Omental fat pad (tissue), 4 donors: ENCODE data around the gene PAOX. TPM values are rescaled to one million over a fixed set of nuclear protein-coding genes. Genes with fewer than 3 reads are reported as not detected.
"Not testable (repeated sequence)": the region's sequence is repeated elsewhere in the genome, so short reads cannot be mapped to it uniquely, and the experiment has no call there.

Experiments used
- ATAC-seq: fragments of 150-250 bp; one replicate; pipeline ENCODE4 v1.9.1; 2016; ENCODE audit warnings: mild to moderate bottlenecking, moderate library complexity; ENCODE audit not compliant: low FRiP score
- DNase-seq: peaks from one replicate; pipeline ENCODE4 v3.0.0-alpha.2; 2019; ENCODE audit warnings: low spot score
- total RNA-seq, 4 donors: library from RNA; depleted of rRNA; stranded (reverse); fragments of >200 nt; gene quantifications; one replicate each; pipeline ENCODE4 v1.1.0, GENCODE V29; 2016
- TF ChIP-seq, protein P1 (sequence below), 3 donors: fragments of 450-650 bp; IDR thresholded peaks; one replicate each; pipeline ENCODE4 v1.5.1; 2016 to 2017; ENCODE audit warnings: antibody characterized with exemption in 3 of 3, mild to moderate bottlenecking in 3 of 3, moderate library complexity in 2 of 3

The PAOX gene
- total RNA-seq, 4 donors from 2014 or later: 3.8 to 7.7 (median 6.1) TPM

DNA sequence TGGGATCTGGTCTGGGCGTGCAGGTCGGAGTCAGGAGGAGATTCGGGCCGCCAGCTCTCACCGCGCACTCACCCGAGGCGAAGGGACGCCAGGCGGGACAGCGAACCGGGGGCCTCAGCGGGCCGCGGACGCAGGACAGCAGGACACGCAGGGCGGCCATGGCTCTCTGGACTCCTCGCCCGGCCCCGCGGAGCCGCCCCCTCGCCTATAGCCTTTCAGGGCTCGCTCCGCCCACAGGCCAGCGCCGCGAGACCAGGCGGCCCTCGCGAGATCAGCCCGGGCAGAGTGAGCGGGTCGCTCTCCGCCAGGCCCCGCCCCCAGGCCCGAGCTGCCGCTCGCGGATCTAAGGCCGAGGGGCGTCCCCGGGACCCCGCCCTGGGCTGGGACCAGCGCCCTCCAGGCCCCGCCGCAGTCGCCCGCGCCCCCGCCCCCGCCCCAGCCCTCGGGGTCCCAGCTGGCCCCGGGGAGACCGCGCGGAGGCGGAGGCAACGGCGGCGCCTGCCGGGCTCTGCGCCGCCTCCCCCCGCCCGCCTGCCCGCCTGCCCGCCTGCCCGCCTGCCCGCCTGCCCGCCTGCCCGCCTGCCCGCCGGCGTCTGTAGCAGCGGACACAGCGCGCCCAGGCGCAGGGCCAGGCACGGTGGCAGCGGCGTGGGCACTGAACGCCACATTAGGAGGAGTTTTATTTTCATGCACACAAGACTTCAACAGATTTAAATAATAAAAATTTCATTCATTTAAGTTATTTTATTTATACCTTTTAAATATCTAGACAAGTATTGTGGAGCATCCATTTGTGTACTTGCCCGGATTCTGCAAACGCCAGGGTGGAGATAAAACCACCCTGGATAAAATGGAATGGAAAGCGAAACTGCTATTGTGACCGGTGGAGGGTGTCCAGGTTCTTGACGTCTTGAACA lies 5.6 kb upstream of the PAOX start, which contains the start of gene ECHS1:
TSS of gene ECHS1 (minus strand) at position 181 of the 917 bp plus-strand sequence. CDS start at position 160, 21 bp downstream.
- peak; percentile 94 for DNase-seq
- TF ChIP-seq, protein P1, sequence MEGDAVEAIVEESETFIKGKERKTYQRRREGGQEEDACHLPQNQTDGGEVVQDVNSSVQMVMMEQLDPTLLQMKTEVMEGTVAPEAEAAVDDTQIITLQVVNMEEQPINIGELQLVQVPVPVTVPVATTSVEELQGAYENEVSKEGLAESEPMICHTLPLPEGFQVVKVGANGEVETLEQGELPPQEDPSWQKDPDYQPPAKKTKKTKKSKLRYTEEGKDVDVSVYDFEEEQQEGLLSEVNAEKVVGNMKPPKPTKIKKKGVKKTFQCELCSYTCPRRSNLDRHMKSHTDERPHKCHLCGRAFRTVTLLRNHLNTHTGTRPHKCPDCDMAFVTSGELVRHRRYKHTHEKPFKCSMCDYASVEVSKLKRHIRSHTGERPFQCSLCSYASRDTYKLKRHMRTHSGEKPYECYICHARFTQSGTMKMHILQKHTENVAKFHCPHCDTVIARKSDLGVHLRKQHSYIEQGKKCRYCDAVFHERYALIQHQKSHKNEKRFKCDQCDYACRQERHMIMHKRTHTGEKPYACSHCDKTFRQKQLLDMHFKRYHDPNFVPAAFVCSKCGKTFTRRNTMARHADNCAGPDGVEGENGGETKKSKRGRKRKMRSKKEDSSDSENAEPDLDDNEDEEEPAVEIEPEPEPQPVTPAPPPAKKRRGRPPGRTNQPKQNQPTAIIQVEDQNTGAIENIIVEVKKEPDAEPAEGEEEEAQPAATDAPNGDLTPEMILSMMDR (IDR thresholded peaks at IDR 0.05): no peak
- ATAC-seq: peak; percentile 98

DNA sequence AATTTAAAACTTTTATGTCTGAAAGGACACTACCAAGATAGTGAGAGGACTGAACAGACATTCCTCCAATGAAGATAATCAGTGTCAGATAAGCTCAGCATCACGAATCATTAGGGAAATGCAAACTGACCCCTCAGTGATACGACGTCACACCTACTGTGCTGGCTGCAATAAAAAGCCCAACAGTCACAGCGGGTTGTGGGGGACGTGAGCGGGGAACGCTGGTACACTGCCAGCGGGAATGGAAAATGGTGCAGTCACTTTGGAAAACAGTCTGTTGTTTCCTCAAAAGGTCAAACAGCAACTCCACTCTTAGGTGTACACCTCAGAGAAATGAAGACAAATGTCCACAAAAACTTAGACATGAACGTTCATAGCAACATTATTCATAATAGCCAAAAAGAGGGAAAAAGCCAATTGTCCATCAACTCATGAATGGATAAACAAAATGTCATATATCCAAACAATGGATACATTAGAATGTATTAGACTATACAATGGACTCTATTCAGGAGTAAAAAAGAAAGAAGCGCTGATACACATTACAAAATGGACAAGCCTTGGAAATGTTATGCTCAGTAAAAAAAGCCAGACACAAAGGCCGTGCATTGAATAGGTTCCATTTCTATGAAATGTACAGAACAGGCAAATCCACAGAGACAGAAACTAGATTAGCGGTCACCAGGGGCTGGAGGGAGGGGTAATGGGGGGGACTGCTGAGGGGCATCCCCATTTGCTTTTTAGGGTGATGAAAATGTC lies 3.5 kb upstream of the PAOX start:
- TF ChIP-seq, protein P1 (IDR thresholded peaks at IDR 0.05): no peak
- DNase-seq (no peak), ATAC-seq (no peak)

DNA sequence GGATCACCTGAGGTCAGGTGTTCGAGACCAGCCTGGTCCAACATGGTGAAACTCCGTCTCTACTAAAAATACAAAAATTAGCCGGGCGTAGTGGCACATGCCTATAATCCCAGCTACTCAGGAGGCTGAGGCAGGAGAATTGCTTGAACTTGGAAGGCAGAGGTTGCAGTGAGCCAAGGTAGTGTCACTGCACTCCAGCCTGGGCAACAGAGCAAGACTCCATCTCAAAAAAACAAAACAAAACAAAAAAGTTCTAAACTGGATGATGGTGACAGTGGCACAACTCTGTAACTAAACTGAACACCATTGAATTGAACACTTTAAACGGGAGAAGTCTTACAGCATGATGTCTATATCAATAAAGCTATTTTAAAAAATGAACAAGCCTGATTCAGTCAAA lies 2.9 kb upstream of the PAOX start:
- DNase-seq, ATAC-seq: not testable (repeated sequence)

DNA sequence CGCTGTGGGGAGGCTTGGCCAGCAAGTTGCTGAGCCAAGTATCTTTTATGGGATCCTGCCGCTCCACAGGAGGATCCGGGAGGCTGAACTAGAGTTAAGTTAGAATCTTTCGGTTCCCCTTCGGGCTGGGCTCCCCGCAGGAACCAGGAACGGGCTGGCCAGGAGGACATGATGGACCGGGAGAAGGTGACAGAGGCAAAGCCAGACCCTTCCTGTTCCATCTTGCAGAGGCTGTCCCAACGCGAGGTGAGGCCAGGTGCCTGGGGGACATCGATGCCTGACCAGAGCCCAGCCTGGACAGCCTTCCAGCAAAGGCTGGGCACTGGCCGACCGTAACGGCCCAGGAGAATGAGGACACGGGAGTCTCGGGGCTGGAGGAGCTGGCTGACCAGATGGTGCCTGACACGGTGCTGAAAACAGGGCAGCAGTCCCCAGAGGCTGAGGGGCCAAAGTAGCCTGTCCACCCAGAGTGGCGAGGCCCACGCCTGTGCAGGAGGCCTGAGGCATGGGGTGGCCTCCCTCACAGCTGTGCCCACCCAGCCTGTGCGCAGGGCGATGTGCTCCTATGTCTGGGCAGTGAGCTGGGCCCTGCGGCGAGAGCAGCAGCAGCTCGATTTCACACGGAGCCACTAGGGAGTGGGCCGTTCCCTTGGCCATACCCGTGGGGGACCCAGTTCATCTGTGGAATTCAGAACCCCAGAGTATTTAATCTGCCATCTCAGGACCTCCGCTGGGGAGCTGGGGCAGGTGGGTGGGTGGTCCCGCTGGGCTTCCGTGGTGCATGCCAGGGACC lies 1.8 kb upstream of the PAOX start:
- ATAC-seq: no peak
- DNase-seq: no peak
- TF ChIP-seq, protein P1 (IDR thresholded peaks at IDR 0.05): no peak

DNA sequence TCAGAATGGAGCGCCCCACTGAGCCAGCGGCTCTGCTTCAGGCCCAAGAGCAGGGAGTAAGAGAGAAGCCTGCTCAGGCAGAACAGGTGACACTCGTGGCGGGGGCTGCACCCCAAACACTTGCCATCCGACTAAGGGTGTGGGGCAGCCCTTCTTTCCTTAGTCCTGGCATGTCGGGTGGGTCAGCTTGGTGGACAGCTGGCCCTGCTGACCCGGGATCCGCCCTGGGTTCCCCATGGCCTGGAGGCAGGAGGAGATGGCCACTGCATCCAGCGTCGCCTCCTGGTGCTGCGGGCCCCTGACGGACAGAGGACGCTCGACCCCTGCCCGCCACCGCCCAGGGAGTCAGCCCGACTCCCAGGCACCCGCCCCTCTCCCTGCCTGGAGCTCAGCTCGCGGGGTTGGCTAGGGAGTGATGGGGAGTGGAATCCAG lies 1.2 kb upstream of the PAOX start:
- ATAC-seq (no peak), DNase-seq (no peak)
- TF ChIP-seq, protein P1 (IDR thresholded peaks at IDR 0.05): no peak

DNA sequence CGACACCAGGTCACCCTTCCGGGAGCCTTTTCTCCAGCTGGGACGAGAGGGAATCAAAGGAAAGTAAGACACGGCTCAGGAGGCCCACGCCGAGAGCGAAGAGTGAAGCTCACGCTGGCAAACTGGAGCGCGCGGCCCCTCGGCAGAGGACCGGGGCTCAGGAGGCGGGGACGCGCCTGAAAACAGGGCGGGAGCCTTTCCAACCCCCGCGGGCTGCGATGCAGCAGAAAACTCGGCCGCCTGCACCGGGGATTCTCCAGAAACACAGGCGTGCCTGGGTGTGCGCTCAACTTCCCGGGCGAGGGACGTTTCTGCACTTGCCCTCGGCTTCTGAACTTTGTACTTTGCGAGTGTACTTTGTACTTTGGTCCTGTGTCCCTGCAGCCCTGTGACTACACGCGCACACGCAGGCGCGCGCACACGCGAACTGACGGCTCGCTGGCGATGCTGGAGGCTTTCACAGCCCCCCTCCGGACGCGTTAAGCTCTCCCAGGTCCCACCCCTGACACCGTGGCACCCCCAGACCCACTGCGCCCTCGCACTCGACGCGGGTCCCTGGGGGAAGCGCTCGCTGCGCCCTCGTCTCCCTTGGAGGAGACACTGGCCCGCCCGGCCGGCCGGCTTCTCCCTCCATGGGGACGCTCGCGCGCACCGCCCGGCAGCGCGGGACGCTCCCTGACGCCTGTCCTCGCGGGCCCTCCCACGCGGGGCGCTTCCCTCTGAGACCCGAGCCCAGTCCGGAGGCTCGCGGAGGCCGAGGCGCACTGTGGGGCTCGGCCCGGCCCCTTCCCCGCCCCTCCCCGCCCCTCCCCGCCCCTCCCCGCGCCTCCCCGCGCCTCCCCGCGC lies 588 bp upstream of the PAOX start:
- DNase-seq (no peak), ATAC-seq (peak; percentile 43)
- TF ChIP-seq, protein P1 (IDR thresholded peaks at IDR 0.05): no peak
